Smooth muscle cell (in vitro differentiated cells): ENCODE measurements around the gene WWC2. TPM values are rescaled to one million over a fixed set of nuclear protein-coding genes. Genes with fewer than 3 reads are reported as not detected.

ENCODE experiments used
- DNase-seq: peaks from one replicate; lab custom pipeline; 2025; ENCODE audit not compliant: unreplicated experiment; lab: John Stamatoyannopoulos, UW
- H2AFZ ChIP-seq: fragments of 200-600 bp; sonication (generic); 2 replicates; pipeline ENCODE4 v1.6.0; 2016; ENCODE audit warnings: antibody characterized with exemption, low read depth, mild to moderate bottlenecking
- H3F3A ChIP-seq: fragments of 200-600 bp; sonication (generic); 2 replicates; pipeline ENCODE4 v1.6.0; 2017; ENCODE audit warnings: antibody characterized with exemption, low read depth
- H3K27ac ChIP-seq: fragments of 200-600 bp; sonication (generic); 2 replicates; pipeline ENCODE4 v1.5.1; 2016; ENCODE audit warnings: low read depth, mild to moderate bottlenecking
- H3K27me3 ChIP-seq: fragments of 200-600 bp; sonication (generic); 2 replicates; pipeline ENCODE4 v1.6.1; 2016; ENCODE audit warnings: low read depth, mild to moderate bottlenecking
- H3K36me3 ChIP-seq: fragments of 200-600 bp; sonication (generic); 2 replicates; pipeline ENCODE4 v1.5.1; 2016; ENCODE audit warnings: low read depth
- H3K4me1 ChIP-seq: fragments of 200-600 bp; sonication (generic); 2 replicates; pipeline ENCODE4 v1.5.1; 2016; ENCODE audit warnings: low read depth
- H3K4me2 ChIP-seq: fragments of 200-600 bp; sonication (generic); 2 replicates; pipeline ENCODE4 v1.6.0; 2016; ENCODE audit warnings: mild to moderate bottlenecking
- H3K4me3 ChIP-seq: fragments of 200-600 bp; sonication (generic); 2 replicates; pipeline ENCODE4 v1.5.1; 2016; ENCODE audit warnings: mild to moderate bottlenecking
- H3K79me2 ChIP-seq: fragments of 200-600 bp; sonication (generic); 2 replicates; pipeline ENCODE4 v1.6.0; 2016; ENCODE audit warnings: low read depth, mild to moderate bottlenecking
- H3K9ac ChIP-seq: fragments of 200-600 bp; sonication (generic); 2 replicates; pipeline ENCODE4 v1.6.0; 2016; ENCODE audit warnings: low read depth
- H3K9me3 ChIP-seq: fragments of 200-600 bp; sonication (generic); replicated peaks from 2 replicates; pipeline ENCODE4 v1.5.1; 2016; ENCODE audit warnings: low read depth
- H4K20me1 ChIP-seq: fragments of 200-600 bp; sonication (generic); 2 replicates; pipeline ENCODE4 v1.6.0; 2016; ENCODE audit warnings: low read depth
- WGBS: methylation state at CpG from one replicate; pipeline ENCODE4 v1.1.7; 2016; ENCODE audit warnings: low lambda C conversion rate; 5-methylcytosine and 5-hydroxymethylcytosine counted together
- polyA plus RNA-seq: library from polyadenylated mRNA; unstranded; fragments of >200 nt; fragmentation: Nextera tagmentation; extraction: Ambion mirVana; gene quantifications from 2 replicates; pipeline ENCODE4 v1.2.1, GENCODE V29; 2016
- total RNA-seq: library from RNA; depleted of rRNA; stranded (reverse); fragments of >200 nt; gene quantifications from 2 replicates; pipeline ENCODE4 v1.2.3, GENCODE V29; 2014
- TF ChIP-seq, protein P1 (sequence below): fragments of 200-600 bp; sonication (generic); IDR thresholded peaks from 2 replicates; pipeline ENCODE4 v1.5.1; 2017; ENCODE audit warnings: borderline replicate concordance, mild to moderate bottlenecking, antibody characterized with exemption; ENCODE audit not compliant: insufficient read depth, poor library complexity, severe bottlenecking

Gene WWC2
- total and polyA plus RNA-seq, 2 experiments from 2014 or later = 11.2 to 13.5 TPM

DNA sequence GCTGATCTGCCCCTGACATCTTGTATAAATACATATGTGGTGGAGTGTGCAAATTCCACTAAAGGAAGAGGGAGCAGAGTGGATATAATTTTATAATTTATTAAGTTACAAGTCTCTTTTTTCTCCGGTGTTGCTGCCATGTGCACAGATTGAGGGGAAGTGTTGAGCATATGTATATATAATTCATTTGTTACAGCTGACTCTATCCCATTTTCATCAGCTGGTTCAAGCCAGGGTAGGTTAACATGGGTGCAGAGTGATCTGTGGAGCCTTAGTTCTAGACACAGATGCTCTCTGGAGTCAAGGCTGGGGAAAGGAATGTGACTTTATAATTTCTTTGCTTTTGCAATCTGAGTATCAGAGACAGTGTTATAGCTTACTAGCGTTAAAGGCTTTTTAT is 103.5 kb downstream of the WWC2 start:
- no peaks in the 10 kb centered on the region for H3K9me3 ChIP-seq
- no peak for DNase-seq
- no peak overlapping the region for H3K4me2 ChIP-seq
- H4K20me1 ChIP-seq = peaks cover 22% of the 10 kb centered on the region
- H3K4me3 ChIP-seq = no peak overlapping the region
- H3K27ac ChIP-seq = no peak overlapping the region
- no peak overlapping the region for H3K9ac ChIP-seq
- TF ChIP-seq, protein P1, sequence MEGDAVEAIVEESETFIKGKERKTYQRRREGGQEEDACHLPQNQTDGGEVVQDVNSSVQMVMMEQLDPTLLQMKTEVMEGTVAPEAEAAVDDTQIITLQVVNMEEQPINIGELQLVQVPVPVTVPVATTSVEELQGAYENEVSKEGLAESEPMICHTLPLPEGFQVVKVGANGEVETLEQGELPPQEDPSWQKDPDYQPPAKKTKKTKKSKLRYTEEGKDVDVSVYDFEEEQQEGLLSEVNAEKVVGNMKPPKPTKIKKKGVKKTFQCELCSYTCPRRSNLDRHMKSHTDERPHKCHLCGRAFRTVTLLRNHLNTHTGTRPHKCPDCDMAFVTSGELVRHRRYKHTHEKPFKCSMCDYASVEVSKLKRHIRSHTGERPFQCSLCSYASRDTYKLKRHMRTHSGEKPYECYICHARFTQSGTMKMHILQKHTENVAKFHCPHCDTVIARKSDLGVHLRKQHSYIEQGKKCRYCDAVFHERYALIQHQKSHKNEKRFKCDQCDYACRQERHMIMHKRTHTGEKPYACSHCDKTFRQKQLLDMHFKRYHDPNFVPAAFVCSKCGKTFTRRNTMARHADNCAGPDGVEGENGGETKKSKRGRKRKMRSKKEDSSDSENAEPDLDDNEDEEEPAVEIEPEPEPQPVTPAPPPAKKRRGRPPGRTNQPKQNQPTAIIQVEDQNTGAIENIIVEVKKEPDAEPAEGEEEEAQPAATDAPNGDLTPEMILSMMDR = no peak
- no peak overlapping the region for H2AFZ ChIP-seq
- peaks cover 12% of the 10 kb centered on the region for H3K4me1 ChIP-seq
- no peaks in the 10 kb centered on the region for H3K36me3 ChIP-seq
- H3F3A ChIP-seq = no peaks in the 10 kb centered on the region
- WGBS = 96% methylated on average over 2 of the region's 2 CpGs
- H3K79me2 ChIP-seq = peaks cover 12% of the 10 kb centered on the region
- H3K27me3 ChIP-seq = no peaks in the 10 kb centered on the region

DNA sequence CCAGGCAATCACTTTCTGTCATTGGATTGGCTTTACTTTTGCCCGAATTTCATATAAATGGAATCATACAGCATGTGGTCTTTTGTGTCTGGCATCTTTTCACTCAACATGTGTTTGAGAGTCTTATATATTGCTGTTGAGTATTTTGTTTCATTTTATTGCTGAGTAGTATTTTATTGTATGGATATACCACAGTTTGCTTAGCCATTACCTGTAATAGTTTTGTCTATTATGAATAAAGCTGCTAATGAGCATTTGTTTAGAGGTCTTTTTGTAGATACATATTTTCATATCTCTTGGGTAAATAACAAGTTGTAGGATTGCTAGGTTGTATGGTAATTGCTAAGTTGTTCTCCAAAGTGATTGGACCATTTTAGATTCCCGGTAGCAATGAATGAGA is 105.7 kb downstream of the WWC2 start:
- no peak overlapping the region for H3K4me2 ChIP-seq
- H2AFZ ChIP-seq = no peak overlapping the region
- TF ChIP-seq, protein P1 = no peak
- peaks cover 12% of the 10 kb centered on the region for H3K4me1 ChIP-seq
- H3K9ac ChIP-seq = no peak overlapping the region
- peaks cover 12% of the 10 kb centered on the region for H3K79me2 ChIP-seq
- no peak overlapping the region for H3K4me3 ChIP-seq
- no peaks in the 10 kb centered on the region for H3K9me3 ChIP-seq
- no peaks in the 10 kb centered on the region for H3F3A ChIP-seq
- WGBS = 93% methylated on average over 2 of the region's 2 CpGs
- peaks cover 5% of the 10 kb centered on the region for H3K36me3 ChIP-seq
- H3K27ac ChIP-seq = no peak overlapping the region
- no peaks in the 10 kb centered on the region for H3K27me3 ChIP-seq
- H4K20me1 ChIP-seq = peaks cover 22% of the 10 kb centered on the region
- DNase-seq = no peak

DNA sequence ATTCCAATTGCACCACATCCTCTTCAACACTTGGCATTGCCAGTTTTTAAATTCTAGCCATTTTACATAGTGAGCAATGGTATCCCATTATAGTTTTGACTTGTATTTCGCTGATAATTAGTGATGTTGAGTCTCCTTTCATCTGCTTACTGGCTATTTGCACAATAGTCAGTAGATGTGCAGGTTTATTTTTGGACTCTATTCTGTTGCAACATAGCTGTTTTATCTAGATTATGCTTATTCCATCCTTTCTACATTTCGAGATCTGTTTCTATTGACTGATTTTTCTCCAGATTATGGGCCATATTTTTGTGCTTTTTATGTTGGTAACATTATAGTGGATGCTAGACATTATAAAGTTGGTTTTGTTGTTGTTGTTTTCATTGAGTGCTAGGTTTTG is 106.1 kb downstream of the WWC2 start:
- peaks cover 22% of the 10 kb centered on the region for H4K20me1 ChIP-seq
- no peaks in the 10 kb centered on the region for H3K27me3 ChIP-seq
- H3K4me3 ChIP-seq = no peak overlapping the region
- peaks cover 5% of the 10 kb centered on the region for H3K36me3 ChIP-seq
- TF ChIP-seq, protein P1 = no peak
- peaks cover 12% of the 10 kb centered on the region for H3K4me1 ChIP-seq
- no peak overlapping the region for H2AFZ ChIP-seq
- H3F3A ChIP-seq = no peaks in the 10 kb centered on the region
- H3K9me3 ChIP-seq = no peaks in the 10 kb centered on the region
- no peak overlapping the region for H3K9ac ChIP-seq
- H3K79me2 ChIP-seq = peaks cover 12% of the 10 kb centered on the region
- 47% methylated on average over 2 of the region's 2 CpGs for WGBS
- DNase-seq = no peak
- no peak overlapping the region for H3K27ac ChIP-seq
- H3K4me2 ChIP-seq = no peak overlapping the region

DNA sequence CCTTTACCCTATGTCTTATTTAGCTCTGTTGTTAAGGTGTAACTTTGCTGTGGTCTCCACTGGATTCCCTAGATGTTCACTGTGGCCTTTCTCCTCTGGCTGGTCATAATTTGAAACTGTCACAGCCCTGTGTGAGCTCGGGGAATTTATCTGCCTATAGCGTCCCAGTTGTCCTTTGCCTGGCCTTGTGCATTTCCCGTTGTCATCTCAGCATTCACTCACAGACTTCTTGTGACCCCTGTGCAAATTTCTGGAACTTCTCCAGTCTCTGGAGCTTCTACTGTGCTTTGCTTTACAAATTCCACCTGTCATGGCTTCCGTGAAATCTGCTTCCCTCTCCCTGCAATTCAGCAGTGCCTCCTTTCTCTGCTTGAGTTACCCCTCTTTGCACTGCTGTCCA is 106.7 kb downstream of the WWC2 start:
- TF ChIP-seq, protein P1 = no peak
- no peak for DNase-seq
- Histone ChIP-seq H3K36me3 (peaks cover 5% of the 10 kb centered on the region), H4K20me1 (peaks cover 22% of the 10 kb centered on the region), H3K4me2 (no peak overlapping the region), H3K9ac (no peak overlapping the region), H3K4me3 (no peak overlapping the region), H2AFZ (no peak overlapping the region), H3K27me3 (no peaks in the 10 kb centered on the region), H3K27ac (no peak overlapping the region), H3K4me1 (peaks cover 7% of the 10 kb centered on the region), H3K79me2 (peaks cover 7% of the 10 kb centered on the region), H3F3A (no peaks in the 10 kb centered on the region), H3K9me3 (no peaks in the 10 kb centered on the region)
- 97% methylated on average over 4 of the region's 4 CpGs for WGBS
